Esophagus squamous epithelium (tissue), 5 donors: ENCODE measurements around the gene MGMT. TPM values are rescaled to one million over a fixed set of nuclear protein-coding genes. Genes with fewer than 3 reads are reported as not detected.

ENCODE experiments used
- DNase-seq: peaks from one replicate; lab custom pipeline; 2025; lab: John Stamatoyannopoulos, UW
- H3K27ac ChIP-seq, 4 donors: fragments of 200-600 bp; sonication (generic); one replicate each; pipeline ENCODE4 v1.5.1; 2016 to 2019; ENCODE audit warnings: mild to moderate bottlenecking in 1 of 4
- H3K27me3 ChIP-seq, 4 donors: fragments of 200-600 bp; sonication (generic); 1 replicate in 3 of 4; 2 replicates in 1 of 4; pipeline versions ENCODE4 v1.5.1 to v1.6.0; 2017 to 2021; ENCODE audit warnings: antibody characterized with exemption in 1 of 4
- H3K36me3 ChIP-seq, 3 donors: fragments of 200-600 bp; sonication (generic); one replicate each; pipeline ENCODE4 v1.5.1; 2016 to 2019
- H3K4me1 ChIP-seq, 3 donors: fragments of 200-600 bp; sonication (generic); one replicate each; pipeline ENCODE4 v1.5.1; 2017 to 2019
- H3K4me3 ChIP-seq, 4 donors: fragments of 200-600 bp; sonication (generic); 1 replicate in 3 of 4; 2 replicates in 1 of 4; pipeline ENCODE4 v1.5.1; 2016 to 2019; ENCODE audit warnings: mild to moderate bottlenecking in 2 of 4, moderate library complexity in 1 of 4
- H3K9me3 ChIP-seq, 3 donors: fragments of 200-600 bp; sonication (generic); one replicate each; pipeline ENCODE4 v1.5.1; 2016 to 2019
- CTCF ChIP-seq, 6 experiments: fragments of 450-650 bp in 4 of 6; fragments of 200-600 bp in 2 of 6; sonication (generic) in 2 of 6; IDR thresholded peaks; one replicate each; pipeline ENCODE4 v1.5.1; 2016 to 2019; ENCODE audit warnings: antibody characterized with exemption in 6 of 6, mild to moderate bottlenecking in 4 of 6, moderate library complexity in 4 of 6
- POLR2A ChIP-seq, 4 donors: fragments of 450-650 bp; IDR thresholded peaks; one replicate each; pipeline ENCODE4 v1.6.1; 2017; ENCODE audit warnings: antibody characterized with exemption in 4 of 4, mild to moderate bottlenecking in 4 of 4, moderate library complexity in 3 of 4
- WGBS, 2 donors: methylation state at CpG; one replicate each; pipeline ENCODE4 v1.1.5; 2018; 5-methylcytosine and 5-hydroxymethylcytosine counted together
- intact Hi-C: fragments of 100-400 bp; cut with DNase I; formaldehyde crosslinking; loops from one replicate; pipeline ENCODE4 v1.15.0; 2022
- total RNA-seq, 4 donors: library from RNA; depleted of rRNA; stranded (reverse); fragments of >200 nt; gene quantifications; one replicate each; pipeline ENCODE4 v1.1.0, GENCODE V29; 2016
- donor health status: DM: yes; HTN: yes; CAD: no.

Gene MGMT
- total RNA-seq, 4 donors from 2014 or later = 15.6 to 28.8 (median 18.4) TPM

GRCh38 chr10:129784891-129785290 is 317.9 kb downstream of the MGMT start:
- DNase-seq = no peak
- intact Hi-C loops = no loop called here
- peaks cover 0 to 50% (median 3%) of the 10 kb centered on the region in 3 donors for H3K9me3 ChIP-seq
- WGBS, 2 donors = 69 to 84% methylated on average over 5 to 12 of the region's 13 CpGs
- H3K27me3 ChIP-seq = no peaks in the 10 kb centered on the region
- no peak overlapping the region for H3K4me3 ChIP-seq
- no peak for TF ChIP-seq POLR2A (IDR thresholded peaks at IDR 0.05)
- TF ChIP-seq CTCF (IDR thresholded peaks at IDR 0.05) = no peak
- H3K4me1 ChIP-seq = no peaks in the 10 kb centered on the region
- H3K36me3 ChIP-seq = no peaks in the 10 kb centered on the region
- H3K27ac ChIP-seq = no peak overlapping the region

- Histone ChIP-seq H3K36me3 (no peaks in the 10 kb centered on the region), H3K27me3 (no peaks in the 10 kb centered on the region), H3K4me3 (no peak overlapping the region), H3K4me1 (no peaks in the 10 kb centered on the region), H3K27ac (no peak overlapping the region), H3K9me3 (peaks cover 0 to 57% (median 3%) of the 10 kb centered on the region in 3 donors)
- 52 to 76% methylated on average over 5 of the region's 16 CpGs for WGBS, 2 donors
- TF ChIP-seq POLR2A (IDR thresholded peaks at IDR 0.05) (no peak), CTCF (IDR thresholded peaks at IDR 0.05) (no peak)
- DNase-seq = no peak
- intact Hi-C loops = no loop called here
Observed at GRCh38 chr10:129785536-129785981, 318.5 kb downstream of the MGMT start.

GRCh38 chr10:129786216-129786615 is 319.2 kb downstream of the MGMT start:
- TF ChIP-seq POLR2A (IDR thresholded peaks at IDR 0.05) = no peak
- TF ChIP-seq CTCF (IDR thresholded peaks at IDR 0.05) = no peak
- Histone ChIP-seq H3K4me3 (no peak overlapping the region), H3K27me3 (no peaks in the 10 kb centered on the region), H3K36me3 (no peaks in the 10 kb centered on the region), H3K9me3 (peaks cover 0 to 60% (median 3%) of the 10 kb centered on the region in 3 donors), H3K27ac (no peak overlapping the region), H3K4me1 (no peaks in the 10 kb centered on the region)
- no peak for DNase-seq
- intact Hi-C loops = no loop called here
- WGBS, 2 donors = 47 to 65% methylated on average over 10 of the region's 10 CpGs

GRCh38 chr10:129787557-129787956 is 320.5 kb downstream of the MGMT start:
- TF ChIP-seq CTCF (IDR thresholded peaks at IDR 0.05) = no peak
- no peak for TF ChIP-seq POLR2A (IDR thresholded peaks at IDR 0.05)
- Histone ChIP-seq H3K27me3 (no peaks in the 10 kb centered on the region), H3K9me3 (peaks cover 0 to 55% (median 3%) of the 10 kb centered on the region in 3 donors), H3K36me3 (no peaks in the 10 kb centered on the region), H3K27ac (no peak overlapping the region), H3K4me1 (no peaks in the 10 kb centered on the region), H3K4me3 (no peak overlapping the region)
- WGBS, 2 donors = 77 to 79% methylated on average over 5 of the region's 5 CpGs
- intact Hi-C loops = no loop called here
- no peak for DNase-seq

- no peak overlapping the region for H3K27ac ChIP-seq
- no peak overlapping the region for H3K4me3 ChIP-seq
- TF ChIP-seq CTCF (IDR thresholded peaks at IDR 0.05) (no peak), POLR2A (IDR thresholded peaks at IDR 0.05) (no peak)
- intact Hi-C loops = no loop called here
- H3K9me3 ChIP-seq = peaks cover 0 to 61% (median 3%) of the 10 kb centered on the region in 3 donors
- H3K27me3 ChIP-seq = no peaks in the 10 kb centered on the region
- 78 to 100% methylated on average over 1 to 6 of the region's 10 CpGs for WGBS, 2 donors
- no peak for DNase-seq
- H3K36me3 ChIP-seq = no peaks in the 10 kb centered on the region
- no peaks in the 10 kb centered on the region for H3K4me1 ChIP-seq
Observed at GRCh38 chr10:129788215-129788614, 321.2 kb downstream of the MGMT start.
